HG02981 (cell line): ENCODE data around the gene APBB1IP.

Source experiments
- ATAC-seq: cut with Tn5 transposase; IDR thresholded peaks from one replicate; pipeline ENCODE4 v1.9.1; 2021; ENCODE audit warnings: mild to moderate bottlenecking, moderate library complexity; ENCODE audit not compliant: unreplicated experiment

The APBB1IP gene

DNA sequence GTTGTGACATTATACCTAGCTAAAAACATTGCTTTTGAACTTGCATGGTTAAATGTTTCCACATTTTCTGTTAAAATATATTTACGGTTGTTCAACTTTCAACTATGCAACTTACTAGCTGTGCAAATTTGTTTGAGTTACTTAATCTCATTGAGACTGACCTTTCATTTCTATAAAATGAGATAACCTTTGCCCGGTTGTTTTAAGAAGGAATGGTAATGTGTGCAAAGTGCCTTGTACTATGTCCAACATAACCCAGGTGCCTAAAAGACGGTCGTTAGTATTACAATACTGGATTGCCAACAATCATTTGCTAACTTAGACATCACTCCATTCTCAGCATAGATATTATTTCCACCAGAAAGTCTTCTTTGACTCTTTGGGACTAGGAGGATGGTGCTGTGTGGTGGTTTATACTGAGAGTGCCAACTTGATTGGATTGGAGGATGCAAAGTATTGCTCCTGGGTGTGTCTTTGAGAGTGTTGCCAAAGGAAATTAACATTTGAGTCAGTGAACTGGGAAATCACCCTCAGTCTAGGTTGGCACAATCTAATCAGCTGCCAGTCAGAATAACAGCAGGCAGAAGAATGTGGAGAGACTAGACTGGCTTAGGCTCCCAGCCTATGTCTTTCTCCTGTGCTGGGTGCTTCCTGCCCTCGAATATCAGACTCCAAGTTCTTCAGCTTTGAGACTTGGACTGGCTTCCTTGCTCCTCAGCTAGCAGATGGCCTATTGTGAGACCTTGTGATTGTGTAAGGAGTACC lies 174.2 kb downstream of the APBB1IP start:
- ATAC-seq = no peak
